Activated CD4-positive, CD25-positive, alpha-beta regulatory T cell (primary cell): ENCODE data around the gene NLRP6.
A peak's percentile ranks its signal among the peaks of the same experiment; 100 is the strongest.
"Not testable (repeated sequence)": the region's sequence is repeated elsewhere in the genome, so short reads cannot be mapped to it uniquely, and the experiment has no call there.

Experiments
- DNase-seq, 4 experiments: peaks; one replicate each; lab custom pipeline; 2025; lab: John Stamatoyannopoulos, UW

Gene NLRP6

GRCh38 chr11:256952-257737 lies 21.1 kb upstream of the NLRP6 start:
- no peak for DNase-seq

GRCh38 chr11:257766-258493 lies 20.3 kb upstream of the NLRP6 start:
- no peak for DNase-seq

GRCh38 chr11:259413-259812 lies 18.8 kb upstream of the NLRP6 start:
- DNase-seq, result no peak

- DNase-seq, result no peak
Observed at GRCh38 chr11:261624-262023, 16.6 kb upstream of the NLRP6 start.

- no peak for DNase-seq
Observed at GRCh38 chr11:266676-267439, 11.3 kb upstream of the NLRP6 start.

GRCh38 chr11:267491-267994 lies 10.7 kb upstream of the NLRP6 start:
- DNase-seq, result peak in 1 of 4 experiments; percentile 44

- DNase-seq, result not testable (repeated sequence)
Observed at GRCh38 chr11:268716-269145, 9.5 kb upstream of the NLRP6 start.

- no peak for DNase-seq
Observed at GRCh38 chr11:269146-269890, 8.9 kb upstream of the NLRP6 start.

- DNase-seq, result no peak
Observed at GRCh38 chr11:270451-271318, 7.5 kb upstream of the NLRP6 start.

- DNase-seq, result no peak
Observed at GRCh38 chr11:271319-271715, 6.9 kb upstream of the NLRP6 start.

- no peak for DNase-seq
Observed at GRCh38 chr11:272195-272930, 5.8 kb upstream of the NLRP6 start.

GRCh38 chr11:272931-273198 lies 5.3 kb upstream of the NLRP6 start:
- DNase-seq, result no peak

GRCh38 chr11:276219-276618 lies 2.0 kb upstream of the NLRP6 start:
- no peak for DNase-seq

- no peak for DNase-seq
Observed at GRCh38 chr11:279040-279965, 1.1 kb downstream of the NLRP6 start.

GRCh38 chr11:279966-280705 lies 1.9 kb downstream of the NLRP6 start:
- DNase-seq, result no peak

GRCh38 chr11:280706-281485 lies 2.7 kb downstream of the NLRP6 start:
- DNase-seq, result no peak

GRCh38 chr11:281486-282161 lies 3.4 kb downstream of the NLRP6 start:
- DNase-seq, result no peak
